HG02938 (cell line): ENCODE data around the gene SORCS1.

Experiments used
- ATAC-seq: cut with Tn5 transposase; IDR thresholded peaks from one replicate; pipeline ENCODE4 v1.9.1; 2021; ENCODE audit warnings: mild to moderate bottlenecking, moderate library complexity; ENCODE audit not compliant: unreplicated experiment

SORCS1 gene

GRCh38 chr10:106830006-106830405 is 334.5 kb downstream of the SORCS1 start:
- ATAC-seq: no peak

- ATAC-seq: no peak
Observed at GRCh38 chr10:106826716-106827115, 337.8 kb downstream of the SORCS1 start.

- no peak for ATAC-seq
Observed at GRCh38 chr10:106825576-106826364, 338.7 kb downstream of the SORCS1 start.

- no peak for ATAC-seq
Observed at GRCh38 chr10:106820579-106820978, 343.9 kb downstream of the SORCS1 start.

- ATAC-seq: no peak
Observed at GRCh38 chr10:106819490-106819889, 345.0 kb downstream of the SORCS1 start.

GRCh38 chr10:106816318-106817085 is 348.0 kb downstream of the SORCS1 start:
- no peak for ATAC-seq

GRCh38 chr10:106815427-106816043 is 349.0 kb downstream of the SORCS1 start:
- ATAC-seq: no peak

- no peak for ATAC-seq
Observed at GRCh38 chr10:106804992-106805582, 359.4 kb downstream of the SORCS1 start.

GRCh38 chr10:106802949-106803348 is 361.6 kb downstream of the SORCS1 start:
- ATAC-seq: no peak

GRCh38 chr10:106799776-106800175 is 364.7 kb downstream of the SORCS1 start:
- no peak for ATAC-seq

- peak; percentile 90 for ATAC-seq
Observed at GRCh38 chr10:106795619-106796018, 368.9 kb downstream of the SORCS1 start.

- ATAC-seq: no peak
Observed at GRCh38 chr10:106793617-106794016, 370.9 kb downstream of the SORCS1 start.

- no peak for ATAC-seq
Observed at GRCh38 chr10:106789623-106790022, 374.9 kb downstream of the SORCS1 start.

GRCh38 chr10:106788982-106789381 is 375.5 kb downstream of the SORCS1 start:
- ATAC-seq: no peak

GRCh38 chr10:106785528-106785927 is 379.0 kb downstream of the SORCS1 start:
- ATAC-seq: no peak

GRCh38 chr10:106780632-106781031 is 383.9 kb downstream of the SORCS1 start:
- no peak for ATAC-seq

GRCh38 chr10:106777841-106778240 is 386.7 kb downstream of the SORCS1 start:
- no peak for ATAC-seq

- ATAC-seq: no peak
Observed at GRCh38 chr10:106775127-106775526, 389.4 kb downstream of the SORCS1 start.

GRCh38 chr10:106772957-106773356 is 391.5 kb downstream of the SORCS1 start:
- no peak for ATAC-seq

GRCh38 chr10:106771154-106771553 is 393.4 kb downstream of the SORCS1 start:
- ATAC-seq: no peak

GRCh38 chr10:106768204-106768603 is 396.3 kb downstream of the SORCS1 start:
- ATAC-seq: no peak
